Measurements from ENCODE around the gene RNH1. TPM values are rescaled to one million over a fixed set of nuclear protein-coding genes. Genes with fewer than 3 reads are reported as not detected.

RNH1 gene
- polyA plus RNA-seq, 4 donors: 67.0 to 117 (median 102) TPM

DNA sequence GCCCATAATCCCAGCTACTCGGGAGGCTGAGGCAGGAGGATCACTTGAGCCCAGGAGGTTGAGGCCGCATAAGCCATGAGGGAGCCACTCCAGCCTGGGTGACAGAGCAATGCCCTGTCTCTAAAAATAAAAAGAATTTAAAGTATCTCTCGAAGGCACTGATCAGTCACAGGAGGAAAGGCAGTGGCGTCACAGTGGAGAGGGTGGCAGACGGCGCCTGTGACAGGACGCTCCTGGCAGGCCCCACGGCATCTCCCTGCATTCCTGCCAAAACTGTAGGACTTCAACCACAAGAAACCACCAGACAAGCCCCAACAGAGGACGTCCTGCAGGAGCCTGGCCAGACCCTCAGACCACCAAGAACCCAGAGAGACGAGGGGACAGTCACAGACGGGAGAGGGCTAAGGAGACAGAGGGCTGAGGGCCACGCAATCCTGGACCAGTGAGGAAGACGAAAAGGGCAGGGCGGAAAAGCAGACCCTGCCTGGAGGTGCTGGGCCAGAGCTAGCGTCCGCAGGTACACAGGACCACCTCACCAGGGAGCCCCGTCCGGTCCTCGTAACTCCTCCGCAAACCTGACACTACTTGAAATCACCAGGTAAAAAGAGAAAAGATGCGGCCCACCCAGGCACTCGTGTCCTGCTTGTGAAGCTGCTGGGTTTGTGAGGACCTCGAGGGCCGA lies 5.9 kb downstream of the RNH1 start:
- no peak for DNase-seq (ENCODE audit: low read depth in 4 of 4, low spot score in 2 of 4)

GRCh38 chr11:499201-500076 lies 7.6 kb downstream of the RNH1 start:
- DNase-seq (ENCODE audit: low read depth in 4 of 4, low spot score in 2 of 4): no peak

GRCh38 chr11:498297-499181 lies 8.5 kb downstream of the RNH1 start:
- no peak for DNase-seq (ENCODE audit: low read depth in 4 of 4, low spot score in 2 of 4)

DNA sequence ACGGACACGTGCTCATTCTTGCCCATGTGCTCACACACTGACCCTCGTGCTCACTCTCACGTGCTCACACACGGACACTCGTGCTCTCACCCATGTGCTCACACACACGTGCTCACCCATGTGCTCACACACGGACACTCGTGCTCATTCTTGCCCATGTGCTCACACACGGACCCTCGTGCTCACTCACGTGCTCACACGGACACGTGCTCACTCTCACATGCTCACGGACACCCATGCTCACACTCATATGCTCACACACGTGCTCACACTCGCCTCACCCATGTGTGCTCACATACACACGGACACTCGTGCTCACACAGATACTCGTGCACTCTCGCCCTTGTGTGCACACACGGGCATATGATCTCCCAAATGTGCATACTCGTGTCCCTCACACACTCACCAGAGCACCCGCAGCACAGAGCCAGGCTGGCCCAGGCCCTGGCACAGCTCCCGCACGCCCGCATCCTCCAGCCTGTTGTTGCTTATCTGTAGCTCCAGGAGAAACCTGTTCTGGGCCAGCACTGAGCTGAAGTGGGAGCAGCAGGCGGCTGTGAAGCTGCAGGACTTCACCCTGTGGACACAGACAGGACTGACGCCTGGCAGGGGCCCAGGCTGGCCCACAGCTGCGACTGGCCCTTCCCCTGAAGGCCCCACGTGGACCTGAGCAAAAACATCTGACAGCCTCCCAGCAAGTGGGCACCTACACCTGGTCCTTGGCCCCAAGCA lies 9.3 kb downstream of the RNH1 start:
- no peak for DNase-seq (ENCODE audit: low read depth in 4 of 4, low spot score in 2 of 4)

DNA sequence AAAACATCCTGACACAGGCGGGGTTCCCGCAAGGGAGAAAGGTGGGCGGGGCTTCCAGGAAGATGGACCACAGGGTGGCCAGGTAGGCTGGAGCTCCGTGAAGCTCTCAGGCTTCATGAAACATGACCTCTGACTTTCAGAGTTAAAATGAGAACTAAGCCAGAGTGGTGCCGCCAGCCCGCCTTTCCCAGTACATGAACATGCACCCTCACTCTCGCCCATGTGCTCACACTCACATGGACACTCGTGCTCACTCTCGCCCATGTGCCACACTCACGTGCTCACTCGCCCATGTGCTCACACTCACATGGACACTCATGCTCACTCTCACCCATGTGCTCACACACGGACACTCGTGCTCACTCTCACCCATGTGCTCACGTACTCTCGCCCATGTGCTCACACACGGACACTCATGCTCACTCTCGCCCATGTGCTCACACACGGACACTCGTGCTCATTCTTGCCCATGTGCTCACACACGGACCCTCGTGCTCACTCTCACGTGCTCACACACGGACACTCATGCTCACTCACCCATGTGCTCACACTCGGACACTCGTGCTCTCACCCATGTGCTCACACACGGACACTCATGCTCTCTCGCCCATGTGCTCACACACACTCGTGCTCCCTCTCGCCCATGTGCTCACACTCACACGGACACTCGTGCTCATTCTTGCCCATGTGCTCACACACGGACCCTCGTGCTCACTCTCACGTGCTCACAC lies 10.0 kb downstream of the RNH1 start:
- no peak for DNase-seq (ENCODE audit: low read depth in 4 of 4, low spot score in 2 of 4)

DNA sequence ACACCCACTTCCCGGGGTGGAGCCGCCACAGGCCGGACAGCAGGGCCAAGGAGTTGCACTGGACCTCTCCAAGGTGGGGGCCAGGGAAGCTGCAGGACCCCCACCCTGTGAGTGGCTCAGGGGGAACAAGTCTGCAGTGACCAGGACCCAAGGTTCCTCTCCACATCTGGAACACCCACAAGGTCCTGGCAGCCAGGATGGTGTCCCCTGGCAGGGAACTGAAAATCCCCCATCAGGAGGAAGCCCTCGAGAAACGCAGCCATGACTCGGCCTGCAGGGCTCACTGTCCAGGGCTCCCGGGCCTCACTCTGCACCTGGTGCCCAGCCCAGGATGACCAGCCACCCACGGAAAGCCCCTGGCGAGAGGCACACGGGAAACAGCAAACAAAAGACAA lies 11.5 kb downstream of the RNH1 start:
- DNase-seq (ENCODE audit: low read depth in 4 of 4, low spot score in 2 of 4): no peak

- DNase-seq (ENCODE audit: low read depth in 4 of 4, low spot score in 2 of 4): no peak
Measured at GRCh38 chr11:494761-495536, 12.1 kb downstream of the RNH1 start.

- no peak for DNase-seq (ENCODE audit: low read depth in 4 of 4, low spot score in 2 of 4)
Measured at GRCh38 chr11:492427-493226, 14.4 kb downstream of the RNH1 start.

GRCh38 chr11:491358-491757 lies 15.7 kb downstream of the RNH1 start:
- no peak for DNase-seq (ENCODE audit: low read depth in 4 of 4, low spot score in 2 of 4)

- no peak for DNase-seq (ENCODE audit: low read depth in 4 of 4, low spot score in 2 of 4)
Measured at GRCh38 chr11:490930-491260, 16.1 kb downstream of the RNH1 start.

- DNase-seq (ENCODE audit: low read depth in 4 of 4, low spot score in 2 of 4): no peak
Measured at GRCh38 chr11:490186-490929, 16.7 kb downstream of the RNH1 start.

DNA sequence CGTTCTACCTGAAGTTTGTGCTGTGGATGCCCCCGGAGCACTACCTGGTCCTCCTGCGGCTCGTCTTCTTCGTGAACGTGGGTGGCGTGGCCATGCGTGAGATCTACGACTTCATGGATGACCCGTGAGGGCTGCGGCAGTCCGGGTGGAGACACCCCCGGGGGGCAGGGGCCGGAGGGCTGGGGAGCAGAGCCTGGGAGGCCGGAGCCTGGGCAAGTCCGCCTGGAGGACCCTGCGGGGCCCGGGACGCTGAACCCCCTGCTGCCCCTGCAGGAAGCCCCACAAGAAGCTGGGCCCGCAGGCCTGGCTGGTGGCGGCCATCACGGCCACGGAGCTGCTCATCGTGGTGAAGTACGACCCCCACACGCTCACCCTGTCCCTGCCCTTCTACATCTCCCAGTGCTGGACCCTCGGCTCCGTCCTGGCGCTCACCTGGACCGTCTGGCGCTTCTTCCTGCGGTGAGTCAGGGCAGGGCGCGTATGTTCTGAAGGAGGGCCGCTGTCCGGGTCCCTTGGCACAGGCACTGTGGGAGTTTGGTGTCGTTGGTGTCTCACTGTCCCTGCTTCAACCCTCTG lies 17.3 kb downstream of the RNH1 start:
- DNase-seq (ENCODE audit: low read depth in 4 of 4, low spot score in 2 of 4): no peak

DNA sequence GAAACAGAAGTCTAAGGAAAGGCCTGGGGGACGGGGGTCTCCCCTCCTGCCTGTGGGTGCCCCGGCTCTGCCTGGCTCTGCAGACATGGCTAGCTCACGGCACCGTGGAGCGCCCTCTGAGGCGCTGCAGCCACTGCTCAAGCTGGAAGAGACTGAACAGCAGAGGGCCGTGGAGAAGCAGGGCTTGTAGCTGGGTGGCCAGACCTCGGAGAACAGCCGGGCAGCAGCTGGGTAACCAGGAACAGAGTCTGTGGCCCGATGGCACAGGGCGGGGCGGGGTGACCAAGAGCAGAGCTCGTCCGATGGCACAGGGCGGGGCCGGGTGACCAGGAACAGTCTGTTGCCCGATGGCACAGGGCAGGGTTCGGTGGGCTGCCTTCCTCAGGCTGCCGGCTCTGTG lies 18.1 kb downstream of the RNH1 start:
- DNase-seq (ENCODE audit: low read depth in 4 of 4, low spot score in 2 of 4): no peak

DNA sequence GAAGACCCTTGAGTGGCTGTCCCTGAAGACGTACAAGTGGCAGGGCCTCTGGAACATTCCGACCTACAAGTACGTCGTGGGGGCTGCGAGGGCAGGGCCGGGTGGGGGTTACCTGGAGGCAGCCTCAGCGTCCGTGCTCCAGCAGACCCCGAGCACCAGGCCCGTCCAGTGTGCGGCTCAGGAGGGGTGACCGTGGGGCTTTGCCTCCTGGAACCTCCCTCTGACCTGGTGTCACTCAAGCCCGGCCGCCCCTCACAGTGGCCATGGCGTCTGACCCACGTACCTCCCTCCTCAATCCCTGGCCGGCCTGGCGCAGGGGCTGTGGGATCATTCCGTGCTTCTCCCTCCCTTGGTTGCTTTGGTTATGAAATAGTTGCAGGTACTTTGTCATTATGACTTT lies 18.5 kb downstream of the RNH1 start:
- no peak for DNase-seq (ENCODE audit: low read depth in 4 of 4, low spot score in 2 of 4)

GRCh38 chr11:488062-488461 lies 19.0 kb downstream of the RNH1 start:
- DNase-seq (ENCODE audit: low read depth in 4 of 4, low spot score in 2 of 4): no peak

- DNase-seq (ENCODE audit: low read depth in 4 of 4, low spot score in 2 of 4): no peak
Measured at GRCh38 chr11:487571-488021, 19.4 kb downstream of the RNH1 start.

GRCh38 chr11:486189-486588 lies 20.9 kb downstream of the RNH1 start:
- no peak for DNase-seq (ENCODE audit: low read depth in 4 of 4, low spot score in 2 of 4)

Measured in left renal cortex interstitium (tissue), 4 donors.